Esophagus squamous epithelium (tissue), 5 donors: Measurements from ENCODE around the gene TCP11X1. TPM values are rescaled to one million over a fixed set of nuclear protein-coding genes. Genes with fewer than 3 reads are reported as not detected.
"Not testable (repeated sequence)": the region's sequence is repeated elsewhere in the genome, so short reads cannot be mapped to it uniquely, and the experiment has no call there.

Experiments
- DNase-seq: peaks from one replicate; lab custom pipeline; 2025; lab: John Stamatoyannopoulos, UW
- H3K27ac ChIP-seq, 4 donors: fragments of 200-600 bp; sonication (generic); one replicate each; pipeline ENCODE4 v1.5.1; 2016 to 2019; ENCODE audit warnings: mild to moderate bottlenecking in 1 of 4
- H3K27me3 ChIP-seq, 4 donors: fragments of 200-600 bp; sonication (generic); 1 replicate in 3 of 4; 2 replicates in 1 of 4; pipeline versions ENCODE4 v1.5.1 to v1.6.0; 2017 to 2021; ENCODE audit warnings: antibody characterized with exemption in 1 of 4
- H3K36me3 ChIP-seq, 3 donors: fragments of 200-600 bp; sonication (generic); one replicate each; pipeline ENCODE4 v1.5.1; 2016 to 2019
- H3K4me1 ChIP-seq, 3 donors: fragments of 200-600 bp; sonication (generic); one replicate each; pipeline ENCODE4 v1.5.1; 2017 to 2019
- H3K4me3 ChIP-seq, 4 donors: fragments of 200-600 bp; sonication (generic); 1 replicate in 3 of 4; 2 replicates in 1 of 4; pipeline ENCODE4 v1.5.1; 2016 to 2019; ENCODE audit warnings: mild to moderate bottlenecking in 2 of 4, moderate library complexity in 1 of 4
- H3K9me3 ChIP-seq, 3 donors: fragments of 200-600 bp; sonication (generic); one replicate each; pipeline ENCODE4 v1.5.1; 2016 to 2019
- CTCF ChIP-seq, 6 experiments: fragments of 450-650 bp in 4 of 6; fragments of 200-600 bp in 2 of 6; sonication (generic) in 2 of 6; IDR thresholded peaks; one replicate each; pipeline ENCODE4 v1.5.1; 2016 to 2019; ENCODE audit warnings: antibody characterized with exemption in 6 of 6, mild to moderate bottlenecking in 4 of 6, moderate library complexity in 4 of 6
- POLR2A ChIP-seq, 4 donors: fragments of 450-650 bp; IDR thresholded peaks; one replicate each; pipeline ENCODE4 v1.6.1; 2017; ENCODE audit warnings: antibody characterized with exemption in 4 of 4, mild to moderate bottlenecking in 4 of 4, moderate library complexity in 3 of 4
- WGBS, 2 donors: methylation state at CpG; one replicate each; pipeline ENCODE4 v1.1.5; 2018; 5-methylcytosine and 5-hydroxymethylcytosine counted together
- intact Hi-C: fragments of 100-400 bp; cut with DNase I; formaldehyde crosslinking; loops from one replicate; pipeline ENCODE4 v1.15.0; 2022
- total RNA-seq, 4 donors: library from RNA; depleted of rRNA; stranded (reverse); fragments of >200 nt; gene quantifications; one replicate each; pipeline ENCODE4 v1.1.0, GENCODE V29; 2016
- donor health status: DM: yes; HTN: yes; CAD: no.

TCP11X1 gene
- total RNA-seq = not detected

- DNase-seq, H3K4me1 ChIP-seq, intact Hi-C loops, H3K36me3 ChIP-seq, H3K9me3 ChIP-seq, H3K4me3 ChIP-seq, H3K27me3 ChIP-seq, H3K27ac ChIP-seq: not testable (repeated sequence)
- WGBS, 2 donors = no CpG with 5 or more reads among the region's 15 CpGs
These were observed at the start of gene TCP11X1 for GRCh38 chrX:102214986-102215385. TCP11X1 (plus strand) TSS chrX:102215301.

DNA sequence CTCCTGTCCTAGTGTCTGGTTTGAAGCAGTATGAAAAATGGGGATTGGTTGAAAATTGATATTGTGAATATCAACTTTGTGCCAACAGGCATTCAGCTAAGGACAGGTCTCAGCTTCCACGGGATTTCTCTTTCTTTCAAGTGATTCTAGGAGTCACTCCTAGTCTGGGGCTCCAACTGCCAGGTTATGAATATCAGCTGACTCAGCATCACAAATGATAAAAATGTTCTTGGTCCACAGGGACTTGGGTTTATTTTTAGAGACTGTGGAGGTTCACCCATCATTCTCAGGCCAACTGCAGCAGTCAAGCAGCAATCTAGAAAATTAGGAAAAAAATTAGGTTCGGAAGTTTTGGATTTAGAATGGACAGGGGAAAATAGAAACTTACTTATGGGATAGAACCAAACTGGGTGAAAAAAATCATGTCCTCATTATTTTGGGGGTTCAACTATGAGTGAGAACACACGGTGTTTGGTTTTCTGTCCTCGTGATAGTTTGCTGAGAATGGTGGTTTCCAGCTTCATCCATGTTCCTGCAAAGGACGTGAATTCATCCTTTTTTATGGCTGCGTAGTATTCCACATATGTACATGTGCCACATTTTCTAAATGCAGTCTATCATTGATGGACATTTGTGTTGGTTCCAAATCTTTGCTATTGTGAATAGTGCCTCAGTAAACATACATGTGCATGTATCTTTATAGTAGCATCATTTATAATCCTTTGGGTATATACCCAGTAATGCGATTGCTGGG, 29.0 kb upstream of the TCP11X1 start:
- Histone ChIP-seq H3K4me1 (no peaks in the 10 kb centered on the region), H3K36me3 (no peaks in the 10 kb centered on the region), H3K4me3 (no peak overlapping the region), H3K27me3 (no peaks in the 10 kb centered on the region), H3K9me3 (peaks cover 0 to 11% (median 0%) of the 10 kb centered on the region in 3 donors), H3K27ac (no peak overlapping the region)
- no peak for DNase-seq
- WGBS, 2 donors = 71 to 74% methylated on average over 7 of the region's 7 CpGs
- no peak for TF ChIP-seq CTCF (IDR thresholded peaks at IDR 0.05)
- TF ChIP-seq POLR2A (IDR thresholded peaks at IDR 0.05) = no peak
- intact Hi-C loops = no loop called here

GRCh38 chrX:102207940-102208339, 7.2 kb upstream of the TCP11X1 start:
- H3K36me3 ChIP-seq, DNase-seq, H3K27me3 ChIP-seq, H3K4me1 ChIP-seq, intact Hi-C loops, H3K9me3 ChIP-seq, H3K27ac ChIP-seq, H3K4me3 ChIP-seq: not testable (repeated sequence)
- no CpG with 5 or more reads among the region's 5 CpGs for WGBS, 2 donors

DNA sequence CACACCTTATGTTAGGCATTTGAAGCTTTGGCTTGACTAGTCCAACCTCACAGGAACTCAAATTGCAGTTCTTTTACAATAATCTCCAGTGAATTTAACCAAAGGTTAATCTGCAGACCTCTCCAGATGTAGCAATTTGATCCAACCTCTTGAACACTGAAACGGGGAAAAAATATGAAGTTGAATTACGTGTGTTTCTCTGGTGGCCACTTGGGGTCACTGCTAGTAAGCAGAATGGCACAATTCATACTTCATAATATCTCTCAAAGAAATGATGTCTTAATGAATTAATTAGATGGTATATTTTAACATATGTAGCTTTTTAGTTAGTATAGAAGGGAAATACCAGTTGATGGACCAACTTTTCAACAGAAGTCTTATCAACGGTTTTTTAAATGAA, 1.4 kb downstream of the TCP11X1 start:
- intact Hi-C loops, H3K36me3 ChIP-seq, DNase-seq, H3K27ac ChIP-seq, H3K4me3 ChIP-seq, H3K27me3 ChIP-seq, H3K4me1 ChIP-seq, H3K9me3 ChIP-seq: not testable (repeated sequence)
- no CpG with 5 or more reads among the region's 3 CpGs for WGBS, 2 donors

DNA sequence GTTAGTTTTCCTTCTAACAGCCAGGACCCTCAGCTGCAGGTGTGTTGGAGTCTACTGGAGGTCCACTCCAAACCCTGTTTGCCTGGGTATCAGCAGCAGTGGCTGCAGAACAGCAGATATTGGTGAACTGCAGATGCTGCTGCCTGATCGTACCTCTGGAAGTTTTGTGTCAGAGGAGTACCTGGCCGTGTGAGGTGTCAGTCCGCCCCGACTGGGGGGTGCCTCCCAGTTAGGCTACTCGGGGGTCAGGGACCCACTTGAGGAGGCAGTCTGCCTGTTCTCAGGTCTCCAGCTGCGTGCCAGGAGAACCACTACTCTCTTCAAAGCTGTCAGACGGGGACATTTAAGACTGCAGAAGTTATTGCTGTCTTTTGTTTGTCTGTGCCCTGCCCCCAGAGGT, 20.6 kb downstream of the TCP11X1 start:
- DNase-seq, intact Hi-C loops: not testable (repeated sequence)
- no CpG with 5 or more reads among the region's 7 CpGs for WGBS, 2 donors

GRCh38 chrX:102240265-102240664, 25.2 kb downstream of the TCP11X1 start:
- H3K27ac ChIP-seq, H3K4me1 ChIP-seq, H3K9me3 ChIP-seq, intact Hi-C loops, H3K27me3 ChIP-seq, H3K4me3 ChIP-seq, DNase-seq, H3K36me3 ChIP-seq: not testable (repeated sequence)
- WGBS, 2 donors = 63 to 70% methylated on average over 5 to 7 of the region's 15 CpGs

More for the DNA sequence above, 20.6 kb downstream of the TCP11X1 start:
- H3K36me3 ChIP-seq, H3K4me3 ChIP-seq, H3K4me1 ChIP-seq, H3K27ac ChIP-seq, H3K27me3 ChIP-seq, H3K9me3 ChIP-seq: not testable (repeated sequence)

DNA sequence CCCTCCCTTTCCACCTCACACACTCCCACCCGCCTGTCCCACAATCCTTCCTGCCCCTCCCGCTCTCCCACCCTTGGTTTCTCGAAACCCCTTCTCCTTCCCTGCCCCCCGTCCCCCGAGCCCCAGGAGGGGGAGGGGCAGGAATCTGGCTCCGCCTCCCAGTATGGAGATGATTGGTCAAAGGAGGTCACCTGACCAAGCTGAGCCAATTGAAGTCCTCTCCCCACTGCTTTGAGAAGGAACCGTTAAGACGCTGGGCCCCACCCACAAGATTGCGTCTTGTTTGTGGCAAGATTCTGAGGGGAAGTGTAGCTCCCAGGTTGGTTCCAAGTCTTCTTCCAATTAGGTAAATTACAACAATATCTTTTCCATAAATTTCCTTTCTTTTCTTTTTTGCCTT, 31.8 kb downstream of the TCP11X1 start, which contains the start of gene NXF2:
Gene NXF2, plus strand, starts transcription at position 275 of the 400 bp plus-strand sequence. CDS start 59,912 bp downstream, outside the sequence.
- intact Hi-C loops, H3K27me3 ChIP-seq, H3K36me3 ChIP-seq, H3K27ac ChIP-seq, H3K4me3 ChIP-seq, DNase-seq, H3K9me3 ChIP-seq, H3K4me1 ChIP-seq: not testable (repeated sequence)
- WGBS, 2 donors = no CpG with 5 or more reads among the region's 9 CpGs

- H3K27ac ChIP-seq, H3K4me3 ChIP-seq, H3K9me3 ChIP-seq, H3K4me1 ChIP-seq, DNase-seq, H3K36me3 ChIP-seq, H3K27me3 ChIP-seq, intact Hi-C loops: not testable (repeated sequence)
- no CpG with 5 or more reads among the region's 4 CpGs for whole genome bisulfite sequencing, 2 donors
These were observed 57.1 kb downstream of the TCP11X1 start for GRCh38 chrX:102272231-102272630.

Other genes with a start within 250 kb of the TCP11X1 start
- gene TCEAL2, start 89.6 kb upstream of the TCP11X1 start, total RNA-seq = 1 to 10 TPM in 1 of 4 donors, under 1 TPM in 2, not detected in 1; 0.35 to 3.2 (median 0.57) TPM
- not detected for gene TCEAL6, start 72.8 kb upstream of the TCP11X1 start, total RNA-seq
- gene BEX5, start 59.3 kb upstream of the TCP11X1 start, total RNA-seq = 1 to 10 TPM in 2 of 4 donors, not detected in 2; 1.5 to 2.3 TPM
- not detected for gene NXF2, start 31.9 kb downstream of the TCP11X1 start, total RNA-seq
- not detected for gene NXF2B, start 224.7 kb downstream of the TCP11X1 start, total RNA-seq